H7 (cell line): Measurements from ENCODE around the gene PLEKHG3. TPM values are rescaled to one million over a fixed set of nuclear protein-coding genes. Genes with fewer than 3 reads are reported as not detected.

ENCODE experiments used
- DNase-seq: peaks from one replicate; pipeline ENCODE4 v3.0.0; 2012
- H3K27me3 ChIP-seq: 2 replicates; pipeline ENCODE4 v1.6.0; 2011; ENCODE audit warnings: mild to moderate bottlenecking, low read length; ENCODE audit not compliant: control insufficient read depth, insufficient read depth
- H3K36me3 ChIP-seq: replicated peaks from 2 replicates; pipeline ENCODE4 v1.5.1; 2011; ENCODE audit warnings: low read length; ENCODE audit not compliant: control insufficient read depth, insufficient read depth
- H3K4me3 ChIP-seq: 2 replicates; pipeline ENCODE4 v1.5.1; 2011; ENCODE audit warnings: low read depth, mild to moderate bottlenecking, control low read depth, low read length, moderate library complexity; ENCODE audit not compliant: insufficient read depth
- total RNA-seq: library from RNA; depleted of rRNA; stranded (reverse); fragments of >200 nt; shearing (Covaris generic); gene quantifications from 2 replicates; pipeline ENCODE4 v1.2.3, GENCODE V29; 2014

Gene PLEKHG3
- total RNA-seq, 1 experiment from 2014 or later = 47.0 TPM

DNA sequence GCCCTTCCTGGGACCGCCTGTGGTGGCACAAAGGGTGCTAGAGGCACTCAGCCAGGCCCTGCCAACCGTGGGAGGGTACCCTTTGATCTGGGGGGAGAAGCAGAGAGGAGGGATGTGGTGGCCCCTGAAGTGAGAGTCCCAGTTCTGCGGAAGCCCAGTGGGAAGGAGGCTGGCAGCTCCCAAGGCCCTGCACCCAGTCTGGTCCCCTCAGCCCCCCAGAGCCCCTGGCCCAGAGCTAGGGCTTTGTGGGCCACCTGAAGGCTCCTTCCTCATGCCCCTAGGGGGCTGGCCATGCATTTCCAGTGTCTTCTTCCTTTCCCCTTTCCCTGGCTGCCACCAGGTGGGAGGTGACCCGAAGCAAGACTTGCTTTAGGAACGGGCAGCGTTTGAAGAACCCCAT, 44.3 kb downstream of the PLEKHG3 start:
- H3K27me3 ChIP-seq = no peaks in the 10 kb centered on the region
- no peak for DNase-seq
- peaks cover 14% of the 10 kb centered on the region for H3K36me3 ChIP-seq
- H3K4me3 ChIP-seq = no peak overlapping the region

DNA sequence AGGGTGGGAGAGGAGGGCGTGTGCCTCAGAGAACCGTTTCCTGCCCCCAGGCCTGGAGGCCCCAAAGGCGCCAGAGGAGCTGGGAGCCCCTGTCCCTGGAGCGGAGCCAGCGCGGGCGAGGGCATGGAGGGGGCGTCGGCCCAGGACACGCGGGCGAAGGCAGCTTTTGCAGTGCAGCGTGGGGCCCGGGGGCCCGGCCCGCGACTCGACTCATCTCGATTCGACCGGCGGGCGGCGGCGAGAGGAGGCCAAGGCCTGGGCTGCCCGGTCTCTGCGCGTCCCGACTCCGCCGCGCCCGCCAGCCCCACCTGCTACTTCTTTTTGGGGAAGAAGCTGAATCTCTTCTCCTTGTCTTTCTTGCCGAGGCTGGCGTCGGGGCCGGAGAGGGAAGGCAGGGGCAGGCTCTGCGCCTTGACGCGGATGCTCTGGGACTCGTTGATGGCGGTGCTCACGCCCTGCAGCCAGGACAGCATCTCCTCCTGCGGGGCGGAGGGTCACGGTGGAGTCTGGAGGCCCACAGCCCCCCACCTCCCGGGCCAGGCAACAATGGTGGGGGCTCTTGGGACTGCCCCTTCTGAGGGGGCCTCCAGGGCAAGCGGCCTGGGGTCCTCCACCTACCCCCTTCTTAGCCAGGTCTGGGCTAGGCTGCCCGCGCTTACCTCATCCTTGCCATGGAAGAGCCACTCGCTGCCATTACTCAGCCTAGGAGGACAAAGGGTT, 44.9 kb downstream of the PLEKHG3 start:
- Histone ChIP-seq H3K36me3 (peaks cover 8% of the 10 kb centered on the region), H3K4me3 (no peak overlapping the region), H3K27me3 (no peaks in the 10 kb centered on the region)
- no peak for DNase-seq

- no peaks in the 10 kb centered on the region for H3K36me3 ChIP-seq
- DNase-seq = no peak
- no peak overlapping the region for H3K4me3 ChIP-seq
- no peaks in the 10 kb centered on the region for H3K27me3 ChIP-seq
Measured at GRCh38 chr14:64752909-64753308, 48.7 kb downstream of the PLEKHG3 start.

DNA sequence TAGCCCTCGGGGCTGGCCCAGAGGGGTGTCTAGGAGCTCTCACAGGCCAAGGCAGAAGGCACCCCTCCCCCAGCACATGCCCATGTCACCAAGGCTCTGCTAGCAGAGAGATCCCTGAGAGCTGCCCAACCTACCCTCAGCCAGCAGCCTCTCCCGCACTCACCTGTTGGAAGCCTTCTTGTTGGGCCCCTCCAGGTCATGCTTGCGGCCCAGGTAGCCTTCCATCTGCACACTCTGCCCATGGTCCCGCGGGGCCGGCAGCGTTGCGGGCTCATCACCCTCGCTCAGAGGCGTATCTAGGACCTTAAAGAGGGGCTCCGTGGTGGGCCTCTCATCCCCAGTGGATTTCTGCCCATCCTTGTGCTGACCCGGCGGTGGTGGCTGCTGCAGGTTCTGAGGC, 49.1 kb downstream of the PLEKHG3 start:
- DNase-seq = no peak
- no peak overlapping the region for H3K4me3 ChIP-seq
- H3K36me3 ChIP-seq = no peaks in the 10 kb centered on the region
- H3K27me3 ChIP-seq = no peaks in the 10 kb centered on the region

DNA sequence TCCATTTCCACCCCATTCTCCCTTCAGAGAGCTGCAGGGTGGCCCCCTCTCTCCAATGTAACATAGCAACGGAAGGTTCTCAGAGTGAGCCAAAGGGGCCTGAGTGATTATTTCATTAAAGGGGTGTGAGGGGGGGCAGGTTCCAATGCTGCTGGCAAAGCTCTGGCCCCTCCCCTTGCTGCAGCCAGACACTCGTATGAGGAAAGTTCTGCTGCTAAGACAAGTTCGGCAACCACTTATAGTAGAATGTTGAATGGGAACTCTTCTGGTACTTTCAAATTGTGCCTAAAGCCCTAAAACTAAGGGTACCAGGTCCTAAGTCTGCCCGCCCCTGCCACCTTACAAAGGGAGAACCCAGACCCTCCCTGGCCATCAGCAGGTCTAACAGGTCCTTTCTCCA, 49.8 kb downstream of the PLEKHG3 start:
- H3K4me3 ChIP-seq = no peak overlapping the region
- H3K27me3 ChIP-seq = no peaks in the 10 kb centered on the region
- H3K36me3 ChIP-seq = no peaks in the 10 kb centered on the region
- no peak for DNase-seq

- DNase-seq = no peak
- H3K27me3 ChIP-seq = no peaks in the 10 kb centered on the region
Measured at GRCh38 chr14:64754685-64755084, 50.5 kb downstream of the PLEKHG3 start.

DNA sequence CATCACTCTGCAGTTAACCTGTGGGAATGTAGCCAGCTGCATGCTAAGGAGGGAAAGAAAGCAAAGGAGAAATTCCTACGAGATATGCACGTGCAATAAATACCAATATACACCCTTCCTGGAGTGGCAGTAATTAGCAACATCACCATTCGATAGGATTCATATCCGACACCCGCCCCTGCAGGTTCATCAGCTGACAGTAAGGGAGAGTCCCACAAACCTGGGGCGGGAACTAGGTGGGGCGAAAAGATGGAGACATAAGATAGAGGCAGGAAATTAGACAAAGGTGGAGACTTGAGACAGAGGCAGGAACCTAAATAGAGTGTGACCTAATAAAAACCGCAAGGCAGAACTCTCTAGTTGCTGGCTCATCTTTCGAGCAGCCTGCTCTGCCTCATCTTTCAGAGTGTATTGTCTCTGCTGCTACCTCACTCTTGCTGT, 51.6 kb downstream of the PLEKHG3 start:
- no peaks in the 10 kb centered on the region for H3K27me3 ChIP-seq
- no peak overlapping the region for H3K4me3 ChIP-seq
- DNase-seq = no peak
- no peaks in the 10 kb centered on the region for H3K36me3 ChIP-seq

More at GRCh38 chr14:64754685-64755084, 50.5 kb downstream of the PLEKHG3 start:
- Histone ChIP-seq H3K4me3 (no peak overlapping the region), H3K36me3 (no peaks in the 10 kb centered on the region)

DNA sequence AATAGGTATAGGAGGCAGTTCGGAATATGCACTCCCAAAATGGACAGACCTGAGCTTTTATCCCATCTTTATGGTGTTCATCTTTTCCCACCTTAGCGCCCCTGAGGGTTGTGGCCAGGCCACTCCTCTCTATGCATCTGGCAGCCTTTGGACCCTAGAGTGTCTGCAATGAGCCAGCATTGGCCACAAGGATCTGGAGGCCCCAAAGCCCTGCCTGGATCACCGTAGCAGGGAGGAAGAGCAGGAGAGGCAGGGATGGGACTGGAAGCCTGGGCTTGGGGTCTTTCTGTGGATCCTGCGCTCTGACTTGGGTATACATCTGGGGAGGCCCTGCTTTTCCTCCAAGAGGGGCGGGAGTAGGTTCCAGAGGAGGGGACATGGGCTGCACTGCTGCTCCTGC, 52.5 kb downstream of the PLEKHG3 start:
- Histone ChIP-seq H3K4me3 (no peak overlapping the region), H3K36me3 (no peaks in the 10 kb centered on the region), H3K27me3 (no peaks in the 10 kb centered on the region)
- no peak for DNase-seq

GRCh38 chr14:64757601-64758000, 53.4 kb downstream of the PLEKHG3 start:
- H3K36me3 ChIP-seq = no peaks in the 10 kb centered on the region
- DNase-seq = no peak
- no peak overlapping the region for H3K4me3 ChIP-seq
- H3K27me3 ChIP-seq = no peaks in the 10 kb centered on the region

- H3K36me3 ChIP-seq = no peaks in the 10 kb centered on the region
- no peak overlapping the region for H3K4me3 ChIP-seq
- H3K27me3 ChIP-seq = no peaks in the 10 kb centered on the region
- DNase-seq = no peak
Measured at GRCh38 chr14:64758025-64758521, 53.8 kb downstream of the PLEKHG3 start.

GRCh38 chr14:64758691-64759554, 54.7 kb downstream of the PLEKHG3 start:
- Histone ChIP-seq H3K27me3 (peaks cover 4% of the 10 kb centered on the region; the same call in 1 of the 2 replicates), H3K36me3 (no peaks in the 10 kb centered on the region), H3K4me3 (no peak overlapping the region)
- no peak for DNase-seq

- Histone ChIP-seq H3K27me3 (peaks cover 7% of the 10 kb centered on the region; the same call in 1 of the 2 replicates), H3K36me3 (no peaks in the 10 kb centered on the region), H3K4me3 (no peak overlapping the region)
- no peak for DNase-seq
Measured at GRCh38 chr14:64759555-64759938, 55.3 kb downstream of the PLEKHG3 start.

GRCh38 chr14:64760146-64760755, 56.0 kb downstream of the PLEKHG3 start:
- Histone ChIP-seq H3K36me3 (no peaks in the 10 kb centered on the region), H3K4me3 (no peak overlapping the region), H3K27me3 (peaks cover 7% of the 10 kb centered on the region; the same call in 1 of the 2 replicates)
- DNase-seq = peak; percentile 87

GRCh38 chr14:64760916-64761315, 56.7 kb downstream of the PLEKHG3 start:
- peaks cover 7% of the 10 kb centered on the region; the same call in 1 of the 2 replicates for H3K27me3 ChIP-seq
- no peak overlapping the region for H3K4me3 ChIP-seq
- no peaks in the 10 kb centered on the region for H3K36me3 ChIP-seq
- DNase-seq = no peak
